Measurements from ENCODE around the gene GCLM. TPM values are rescaled to one million over a fixed set of nuclear protein-coding genes. Genes with fewer than 3 reads are reported as not detected.

GCLM gene
- total and polyA plus RNA-seq, 9 of the 15 experiments (the other 6 are each of a cell fraction or from before 2014, with no cell fraction given) = 9.3 to 71.6 (median 24.5) TPM

- peak; percentile 41 for TF ChIP-seq TBP (optimal IDR thresholded peaks at IDR 0.05; ENCODE audit: low read depth, low read length)
- peak; percentile 43 for TF ChIP-seq PHF8 (IDR thresholded peaks at IDR 0.05; ENCODE audit: borderline replicate concordance, low read length)
- no peak for TF ChIP-seq HDAC8 (tag; IDR thresholded peaks at IDR 0.05)
- TF ChIP-seq ATF3 (IDR thresholded peaks at IDR 0.05) = no peak; the same call in 1 of the 2 replicates
- no peak for TF ChIP-seq ATF3 (CRISPR knock-in tag; conservative IDR thresholded peaks at IDR 0.05)
- TF ChIP-seq FOXK1 (CRISPR knock-in tag; IDR thresholded peaks at IDR 0.05; ENCODE audit: borderline replicate concordance) = 0 out of 2 replicates have a peak, but pooled peaks have one; percentile 74
- no peak for TF ChIP-seq ATF2 (CRISPR knock-in tag; IDR thresholded peaks at IDR 0.05)
- TF ChIP-seq KDM1A (IDR thresholded peaks at IDR 0.05) = peak in 1 of 2 experiments; percentile 64; a peak in 1 of 4 replicates
- no peak for TF ChIP-seq FOXJ2 (tag; IDR thresholded peaks at IDR 0.05)
- peak; percentile 60; the same call in 1 of the 2 replicates for TF ChIP-seq ZBTB1 (CRISPR knock-in tag; IDR thresholded peaks at IDR 0.05; ENCODE audit: borderline replicate concordance, low read depth)
- no peak; the same call in 1 of the 2 replicates for TF ChIP-seq PKNOX1 (IDR thresholded peaks at IDR 0.05)
- TF ChIP-seq FOSL1 (tag; conservative IDR thresholded peaks at IDR 0.05) = peak; percentile 59; the same call in 1 of the 2 replicates
- TF ChIP-seq MYC (IDR thresholded peaks at IDR 0.05; ENCODE audit: low read depth, low read length) = peak; percentile 8; the same call in 1 of the 2 replicates
- TF ChIP-seq MYC (CRISPR knock-in tag; IDR thresholded peaks at IDR 0.05; ENCODE audit: borderline replicate concordance, low read depth) = no peak
- TF ChIP-seq HES1 (IDR thresholded peaks at IDR 0.05; ENCODE audit: low read depth) = peak; percentile 11; the same call in 1 of the 2 replicates
- no peak for TF ChIP-seq BDP1 (IDR thresholded peaks at IDR 0.05; ENCODE audit: insufficient read depth, insufficient read length)
- peak; percentile 31; the same call in 1 of the 2 replicates for TF ChIP-seq HCFC1 (IDR thresholded peaks at IDR 0.05; ENCODE audit: low read depth, low read length)
These were observed 61.4 kb downstream of the GCLM start (continued) for GRCh38 chr1:93847811-93848288.

Data from K562 (cell line).